Tibial nerve (tissue), 4 donors: Measurements from ENCODE around the gene MAPK8. TPM values are rescaled to one million over a fixed set of nuclear protein-coding genes. Genes with fewer than 3 reads are reported as not detected.

Experiments
- DNase-seq, 2 donors: peaks; one replicate each; pipeline ENCODE4 v3.0.0-alpha.2; 2019; ENCODE audit warnings: low spot score in 2 of 2
- H3K27ac ChIP-seq, 4 donors: fragments of 200-600 bp; sonication (generic) in 3 of 4; one replicate each; pipeline ENCODE4 v1.5.1; 2017 to 2019; ENCODE audit warnings: mild to moderate bottlenecking in 1 of 4
- H3K27me3 ChIP-seq, 2 donors: fragments of 200-600 bp; sonication (generic) in 1 of 2; one replicate each; pipeline versions ENCODE4 v1.5.1 to v1.6.0; 2017 to 2019
- H3K36me3 ChIP-seq, 3 donors: fragments of 200-600 bp; sonication (generic); one replicate each; pipeline ENCODE4 v1.5.1; 2018 to 2019
- H3K4me1 ChIP-seq, 4 donors: fragments of 200-600 bp; sonication (generic) in 3 of 4; one replicate each; pipeline ENCODE4 v1.5.1; 2017 to 2019
- H3K4me3 ChIP-seq, 4 donors: fragments of 200-600 bp; sonication (generic) in 3 of 4; one replicate each; pipeline ENCODE4 v1.5.1; 2017 to 2019; ENCODE audit warnings: mild to moderate bottlenecking in 1 of 4, moderate library complexity in 1 of 4
- H3K9me3 ChIP-seq, 4 donors: fragments of 200-600 bp; sonication (generic) in 3 of 4; one replicate each; pipeline ENCODE4 v1.5.1; 2017 to 2019
- EP300 ChIP-seq, 2 donors: sonication (generic); formaldehyde crosslinking; IDR thresholded peaks; one replicate each; pipeline ENCODE4 v1.6.1; 2017; ENCODE audit warnings: antibody characterized with exemption in 2 of 2, mild to moderate bottlenecking in 1 of 2
- POLR2A ChIP-seq, 2 donors: fragments of 450-650 bp; IDR thresholded peaks; one replicate each; pipeline ENCODE4 v1.6.1; 2017; ENCODE audit warnings: antibody characterized with exemption in 2 of 2, mild to moderate bottlenecking in 2 of 2, moderate library complexity in 2 of 2
- WGBS, 2 donors: methylation state at CpG; one replicate each; pipeline ENCODE4 v1.1.5; 2018; 5-methylcytosine and 5-hydroxymethylcytosine counted together
- total RNA-seq, 4 donors: library from RNA; depleted of rRNA; stranded (reverse); fragments of >200 nt; gene quantifications; one replicate each; pipeline ENCODE4 v1.1.0, GENCODE V29; 2016
- TF ChIP-seq, protein P1 (sequence below), 5 experiments: fragments of 200-600 bp in 3 of 5; fragments of 450-650 bp in 2 of 5; sonication (generic) in 3 of 5; IDR thresholded peaks; one replicate each; pipeline ENCODE4 v1.5.1; 2016 to 2019; ENCODE audit warnings: antibody characterized with exemption in 5 of 5, mild to moderate bottlenecking in 3 of 5, moderate library complexity in 2 of 5

MAPK8 gene
- total RNA-seq, 4 donors from 2014 or later = 53.4 to 65.6 (median 62.2) TPM

GRCh38 chr10:48398261-48398660 is 91.8 kb downstream of the MAPK8 start:
- 74 to 84% methylated on average over 4 of the region's 4 CpGs for WGBS, 2 donors
- DNase-seq = no peak
- Histone ChIP-seq H3K27ac (no peak overlapping the region), H3K4me3 (no peak overlapping the region), H3K36me3 (no peaks in the 10 kb centered on the region), H3K4me1 (peaks cover 0 to 18% (median 0%) of the 10 kb centered on the region in 4 donors), H3K27me3 (no peaks in the 10 kb centered on the region), H3K9me3 (no peaks in the 10 kb centered on the region)
- TF ChIP-seq EP300 (IDR thresholded peaks at IDR 0.05) = no peak
- TF ChIP-seq, protein P1, sequence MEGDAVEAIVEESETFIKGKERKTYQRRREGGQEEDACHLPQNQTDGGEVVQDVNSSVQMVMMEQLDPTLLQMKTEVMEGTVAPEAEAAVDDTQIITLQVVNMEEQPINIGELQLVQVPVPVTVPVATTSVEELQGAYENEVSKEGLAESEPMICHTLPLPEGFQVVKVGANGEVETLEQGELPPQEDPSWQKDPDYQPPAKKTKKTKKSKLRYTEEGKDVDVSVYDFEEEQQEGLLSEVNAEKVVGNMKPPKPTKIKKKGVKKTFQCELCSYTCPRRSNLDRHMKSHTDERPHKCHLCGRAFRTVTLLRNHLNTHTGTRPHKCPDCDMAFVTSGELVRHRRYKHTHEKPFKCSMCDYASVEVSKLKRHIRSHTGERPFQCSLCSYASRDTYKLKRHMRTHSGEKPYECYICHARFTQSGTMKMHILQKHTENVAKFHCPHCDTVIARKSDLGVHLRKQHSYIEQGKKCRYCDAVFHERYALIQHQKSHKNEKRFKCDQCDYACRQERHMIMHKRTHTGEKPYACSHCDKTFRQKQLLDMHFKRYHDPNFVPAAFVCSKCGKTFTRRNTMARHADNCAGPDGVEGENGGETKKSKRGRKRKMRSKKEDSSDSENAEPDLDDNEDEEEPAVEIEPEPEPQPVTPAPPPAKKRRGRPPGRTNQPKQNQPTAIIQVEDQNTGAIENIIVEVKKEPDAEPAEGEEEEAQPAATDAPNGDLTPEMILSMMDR (IDR thresholded peaks at IDR 0.05) = no peak
- no peak for TF ChIP-seq POLR2A (IDR thresholded peaks at IDR 0.05)

- WGBS, 2 donors = 73 to 75% methylated on average over 5 of the region's 5 CpGs
- Histone ChIP-seq H3K4me1 (peaks cover 0 to 18% (median 0%) of the 10 kb centered on the region in 4 donors), H3K27me3 (no peaks in the 10 kb centered on the region), H3K4me3 (no peak overlapping the region), H3K36me3 (no peaks in the 10 kb centered on the region), H3K9me3 (no peaks in the 10 kb centered on the region), H3K27ac (no peak overlapping the region)
- TF ChIP-seq POLR2A (IDR thresholded peaks at IDR 0.05) (no peak), EP300 (IDR thresholded peaks at IDR 0.05) (no peak)
- TF ChIP-seq, protein P1 (IDR thresholded peaks at IDR 0.05) = no peak
- DNase-seq = no peak
Observed at GRCh38 chr10:48399056-48399541, 92.6 kb downstream of the MAPK8 start.

- TF ChIP-seq, protein P1 (IDR thresholded peaks at IDR 0.05) = no peak
- TF ChIP-seq POLR2A (IDR thresholded peaks at IDR 0.05) (no peak), EP300 (IDR thresholded peaks at IDR 0.05) (no peak)
- Histone ChIP-seq H3K36me3 (no peaks in the 10 kb centered on the region), H3K4me3 (no peak overlapping the region), H3K27me3 (no peaks in the 10 kb centered on the region), H3K9me3 (no peaks in the 10 kb centered on the region), H3K27ac (no peak overlapping the region), H3K4me1 (peaks cover 0 to 18% (median 0%) of the 10 kb centered on the region in 4 donors)
- 90 to 100% methylated on average over 1 of the region's 1 CpG for WGBS, 2 donors
- DNase-seq = no peak
Observed at GRCh38 chr10:48399551-48399950, 93.1 kb downstream of the MAPK8 start.

GRCh38 chr10:48400129-48400849 is 93.8 kb downstream of the MAPK8 start:
- Histone ChIP-seq H3K27ac (no peak overlapping the region), H3K4me1 (peaks cover 0 to 18% (median 0%) of the 10 kb centered on the region in 4 donors), H3K4me3 (no peak overlapping the region), H3K27me3 (no peaks in the 10 kb centered on the region), H3K9me3 (no peaks in the 10 kb centered on the region), H3K36me3 (no peaks in the 10 kb centered on the region)
- no peak for TF ChIP-seq POLR2A (IDR thresholded peaks at IDR 0.05)
- no peak for TF ChIP-seq EP300 (IDR thresholded peaks at IDR 0.05)
- TF ChIP-seq, protein P1 (IDR thresholded peaks at IDR 0.05) = no peak
- 57 to 63% methylated on average over 3 of the region's 3 CpGs for WGBS, 2 donors
- DNase-seq = no peak

GRCh38 chr10:48400850-48401220 is 94.4 kb downstream of the MAPK8 start:
- no peaks in the 10 kb centered on the region for H3K9me3 ChIP-seq
- WGBS, 2 donors = 80 to 83% methylated on average over 1 of the region's 1 CpG
- H3K4me3 ChIP-seq = no peak overlapping the region
- TF ChIP-seq EP300 (IDR thresholded peaks at IDR 0.05) (no peak), POLR2A (IDR thresholded peaks at IDR 0.05) (no peak)
- TF ChIP-seq, protein P1 (IDR thresholded peaks at IDR 0.05) = no peak
- DNase-seq = no peak
- no peaks in the 10 kb centered on the region for H3K27me3 ChIP-seq
- H3K36me3 ChIP-seq = no peaks in the 10 kb centered on the region
- H3K4me1 ChIP-seq = peaks cover 0 to 18% (median 0%) of the 10 kb centered on the region in 4 donors
- no peak overlapping the region for H3K27ac ChIP-seq
